ENCODE results near the gene PAX3.
A peak's percentile ranks its signal among the peaks of the same experiment; 100 is the strongest.

Gene PAX3

DNA sequence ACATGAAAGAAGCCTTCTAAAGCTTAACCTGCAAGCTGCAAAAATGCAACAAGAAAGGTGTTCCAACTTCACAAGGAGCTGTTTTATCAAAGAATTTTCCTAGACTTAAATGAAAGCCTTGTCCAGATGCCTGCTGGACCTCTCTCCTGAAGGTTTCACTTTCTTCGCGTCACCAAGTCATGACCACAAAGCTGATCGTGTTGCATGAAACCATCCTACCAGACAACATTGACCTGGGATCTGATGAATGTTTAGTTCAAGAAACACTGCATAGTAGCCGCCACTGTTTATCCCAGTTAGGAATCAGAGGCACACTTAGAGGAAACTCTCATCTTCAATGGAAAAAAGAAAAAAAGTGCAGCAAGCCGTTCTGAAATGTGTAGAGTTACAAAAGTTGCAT lies 26.9 kb downstream of the PAX3 start:
- no peaks in the 10 kb centered on the region for H3K9me3 Mint-ChIP-seq
- H3K4me3 Mint-ChIP-seq, result no peak overlapping the region
- H3K27ac Mint-ChIP-seq, result peak overlapping the region; percentile 57
- no peak for DNase-seq
- TF ChIP-seq, protein P1, sequence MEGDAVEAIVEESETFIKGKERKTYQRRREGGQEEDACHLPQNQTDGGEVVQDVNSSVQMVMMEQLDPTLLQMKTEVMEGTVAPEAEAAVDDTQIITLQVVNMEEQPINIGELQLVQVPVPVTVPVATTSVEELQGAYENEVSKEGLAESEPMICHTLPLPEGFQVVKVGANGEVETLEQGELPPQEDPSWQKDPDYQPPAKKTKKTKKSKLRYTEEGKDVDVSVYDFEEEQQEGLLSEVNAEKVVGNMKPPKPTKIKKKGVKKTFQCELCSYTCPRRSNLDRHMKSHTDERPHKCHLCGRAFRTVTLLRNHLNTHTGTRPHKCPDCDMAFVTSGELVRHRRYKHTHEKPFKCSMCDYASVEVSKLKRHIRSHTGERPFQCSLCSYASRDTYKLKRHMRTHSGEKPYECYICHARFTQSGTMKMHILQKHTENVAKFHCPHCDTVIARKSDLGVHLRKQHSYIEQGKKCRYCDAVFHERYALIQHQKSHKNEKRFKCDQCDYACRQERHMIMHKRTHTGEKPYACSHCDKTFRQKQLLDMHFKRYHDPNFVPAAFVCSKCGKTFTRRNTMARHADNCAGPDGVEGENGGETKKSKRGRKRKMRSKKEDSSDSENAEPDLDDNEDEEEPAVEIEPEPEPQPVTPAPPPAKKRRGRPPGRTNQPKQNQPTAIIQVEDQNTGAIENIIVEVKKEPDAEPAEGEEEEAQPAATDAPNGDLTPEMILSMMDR (IDR thresholded peaks at IDR 0.05), result no peak
- no peaks in the 10 kb centered on the region for H3K27me3 Mint-ChIP-seq (ENCODE audit: low read depth, poor library complexity)
- peaks cover 28% of the 10 kb centered on the region for H3K36me3 Mint-ChIP-seq (ENCODE audit: low read depth)
- H3K4me1 Mint-ChIP-seq, result peaks cover 87% of the 10 kb centered on the region

DNA sequence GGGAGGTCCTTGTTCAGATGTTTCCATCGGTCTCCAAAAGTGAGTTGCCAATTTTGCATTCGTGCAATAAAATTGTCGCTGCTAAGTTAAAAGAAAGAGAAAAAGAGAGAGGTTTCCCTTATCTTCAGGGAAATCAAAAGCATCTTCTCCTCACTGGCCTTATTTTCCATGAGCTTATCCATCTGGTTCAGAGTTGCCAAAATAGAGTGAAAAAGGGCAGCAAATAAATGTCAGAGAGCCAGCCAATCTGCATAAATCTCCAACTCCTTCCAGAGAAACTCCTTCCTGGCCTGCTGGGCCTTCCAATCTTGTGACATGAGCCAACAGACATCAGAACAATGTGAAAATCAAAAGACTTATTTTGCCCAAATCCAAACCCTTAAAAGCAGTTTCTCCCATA lies 28.4 kb downstream of the PAX3 start:
- TF ChIP-seq, protein P1 (IDR thresholded peaks at IDR 0.05), result no peak
- no peaks in the 10 kb centered on the region for H3K27me3 Mint-ChIP-seq (ENCODE audit: low read depth, poor library complexity)
- H3K36me3 Mint-ChIP-seq (ENCODE audit: low read depth), result peaks cover 33% of the 10 kb centered on the region
- DNase-seq, result no peak
- H3K27ac Mint-ChIP-seq, result peak overlapping the region; percentile 87
- no peaks in the 10 kb centered on the region for H3K9me3 Mint-ChIP-seq
- peak overlapping the region; percentile 36 for H3K4me3 Mint-ChIP-seq
- H3K4me1 Mint-ChIP-seq, result peaks cover 73% of the 10 kb centered on the region

DNA sequence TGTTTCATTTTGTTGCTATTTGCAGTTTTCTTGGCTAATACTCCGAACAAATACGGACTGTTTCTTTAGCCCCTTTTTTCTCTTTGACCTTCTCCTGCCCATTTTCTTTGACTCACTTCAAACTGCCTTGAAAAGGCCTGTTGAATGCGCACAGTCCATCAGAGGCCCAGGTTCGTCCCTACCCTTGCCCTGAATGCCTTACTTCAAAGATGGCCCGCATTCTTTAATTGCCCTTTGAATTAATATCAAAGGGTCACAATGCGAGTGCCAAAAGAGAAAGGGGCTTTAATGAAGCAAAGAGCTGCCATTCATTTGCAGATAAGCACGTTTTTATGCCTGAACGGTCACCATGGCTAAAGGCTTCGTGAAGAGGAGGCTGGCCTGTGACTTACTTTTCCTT lies 29.7 kb downstream of the PAX3 start:
- no peak for DNase-seq
- H3K4me3 Mint-ChIP-seq, result peak overlapping the region; percentile 67
- peaks cover 70% of the 10 kb centered on the region for H3K4me1 Mint-ChIP-seq
- peaks cover 9% of the 10 kb centered on the region for H3K9me3 Mint-ChIP-seq
- H3K27ac Mint-ChIP-seq, result no peak overlapping the region
- H3K27me3 Mint-ChIP-seq (ENCODE audit: low read depth, poor library complexity), result no peaks in the 10 kb centered on the region
- peaks cover 42% of the 10 kb centered on the region for H3K36me3 Mint-ChIP-seq (ENCODE audit: low read depth)
- TF ChIP-seq, protein P1 (IDR thresholded peaks at IDR 0.05), result no peak

DNA sequence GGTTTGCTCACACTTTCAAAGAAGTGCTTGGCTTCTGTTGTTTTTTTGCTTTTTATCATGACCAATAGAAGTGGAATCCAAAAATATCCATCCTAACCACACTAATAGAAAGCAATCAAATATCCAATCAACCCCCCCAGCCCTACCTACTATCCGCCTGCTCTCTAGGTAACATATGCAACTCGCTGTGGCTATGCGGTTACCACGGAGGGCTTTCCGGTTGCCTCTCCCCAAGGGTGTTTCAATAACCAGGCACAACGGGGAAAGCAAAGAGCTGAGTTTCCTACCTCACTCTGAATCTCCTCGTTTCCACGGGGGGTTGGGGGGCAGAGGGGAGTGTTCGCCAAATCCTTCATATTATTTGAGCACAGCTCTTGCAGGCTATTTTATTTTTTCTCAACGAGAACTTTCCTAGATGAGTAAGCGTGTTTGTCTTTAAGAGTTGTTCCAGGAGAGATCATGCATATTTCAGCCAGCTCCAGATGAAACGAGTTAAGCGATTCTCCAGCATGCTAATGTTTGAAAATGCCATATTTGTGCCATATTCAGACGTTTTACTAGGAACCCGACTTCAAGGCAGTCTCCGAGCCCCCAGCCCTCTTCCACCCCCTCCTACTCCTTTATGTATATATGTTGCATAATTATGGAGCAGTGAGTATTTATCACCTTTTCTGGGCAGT lies 30.3 kb downstream of the PAX3 start:
- Mint-ChIP-seq H3K27ac (no peak overlapping the region), H3K9me3 (peaks cover 14% of the 10 kb centered on the region), H3K27me3 (ENCODE audit: low read depth, poor library complexity) (no peaks in the 10 kb centered on the region)

DNA sequence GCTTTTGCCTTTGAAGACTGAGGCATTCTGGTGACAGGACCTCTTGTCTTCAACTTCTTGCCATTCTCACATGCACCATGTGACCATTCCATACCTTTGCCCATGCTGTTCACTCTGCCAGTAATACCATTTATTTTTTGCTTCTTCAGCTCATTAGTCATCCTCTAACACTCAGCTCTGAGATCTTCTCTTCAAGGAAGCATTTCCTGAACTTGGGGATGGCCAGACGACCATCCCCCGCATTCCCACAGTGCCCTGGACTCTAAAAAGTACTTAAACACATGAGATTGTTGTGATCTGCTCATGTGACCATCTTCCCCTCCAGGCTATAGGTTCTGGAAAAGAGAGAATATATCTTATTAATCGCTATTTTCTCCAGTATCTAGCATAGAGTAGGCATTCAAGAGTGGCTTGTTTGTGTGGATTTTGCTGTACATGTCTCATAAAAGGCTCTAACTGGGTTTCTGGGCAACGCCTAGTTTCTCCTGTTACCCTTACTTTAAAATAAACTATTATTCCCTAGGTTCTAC lies 33.9 kb downstream of the PAX3 start:
- TF ChIP-seq, protein P1 (IDR thresholded peaks at IDR 0.05), result no peak
- Mint-ChIP-seq H3K4me3 (no peak overlapping the region), H3K4me1 (peaks cover 42% of the 10 kb centered on the region), H3K27ac (no peak overlapping the region), H3K27me3 (ENCODE audit: low read depth, poor library complexity) (no peaks in the 10 kb centered on the region), H3K9me3 (peaks cover 14% of the 10 kb centered on the region), H3K36me3 (ENCODE audit: low read depth) (peaks cover 60% of the 10 kb centered on the region)
- no peak for DNase-seq

More for the DNA sequence above, 30.3 kb downstream of the PAX3 start:
- peaks cover 63% of the 10 kb centered on the region for H3K4me1 Mint-ChIP-seq
- H3K36me3 Mint-ChIP-seq (ENCODE audit: low read depth), result peaks cover 49% of the 10 kb centered on the region
- DNase-seq, result no peak
- peak overlapping the region; percentile 41 for H3K4me3 Mint-ChIP-seq
- TF ChIP-seq, protein P1 (IDR thresholded peaks at IDR 0.05), result no peak

DNA sequence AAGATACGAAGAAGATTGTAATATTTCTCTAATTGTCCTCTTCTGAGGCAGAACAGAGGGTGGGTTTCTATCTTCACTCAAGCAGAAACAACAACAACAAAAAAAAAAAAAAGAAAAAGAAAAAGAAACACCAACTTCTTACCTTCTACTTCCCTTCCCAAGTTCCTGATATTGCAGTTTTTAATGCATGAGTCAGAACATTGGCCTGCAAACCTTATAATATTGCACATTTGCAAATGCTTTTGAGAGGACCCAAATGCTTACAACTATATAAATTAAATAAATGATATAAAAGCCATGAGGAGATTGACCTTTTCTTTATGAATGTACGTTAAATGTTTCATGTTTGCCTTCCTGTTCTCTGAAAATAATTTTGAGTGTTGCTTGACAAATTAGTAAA lies 37.3 kb downstream of the PAX3 start:
- TF ChIP-seq, protein P1 (IDR thresholded peaks at IDR 0.05), result no peak
- no peaks in the 10 kb centered on the region for H3K27me3 Mint-ChIP-seq (ENCODE audit: low read depth, poor library complexity)
- DNase-seq, result no peak

More for the DNA sequence above, 37.3 kb downstream of the PAX3 start:
- H3K27ac Mint-ChIP-seq, result no peak overlapping the region
- H3K4me3 Mint-ChIP-seq, result no peak overlapping the region
- H3K4me1 Mint-ChIP-seq, result peaks cover 53% of the 10 kb centered on the region
- peaks cover 47% of the 10 kb centered on the region for H3K36me3 Mint-ChIP-seq (ENCODE audit: low read depth)
- peaks cover 14% of the 10 kb centered on the region for H3K9me3 Mint-ChIP-seq

Data from nephron progenitor cell (in vitro differentiated cells).